Fibroblast of pulmonary artery (primary cell): ENCODE measurements around the gene MYH9.
"Not testable (repeated sequence)": the region's sequence is repeated elsewhere in the genome, so short reads cannot be mapped to it uniquely, and the experiment has no call there.

Source experiments
- DNase-seq: peaks from one replicate; pipeline ENCODE4 v3.0.0-alpha.2; 2010; ENCODE audit warnings: low read depth
- H3K4me3 ChIP-seq: replicated peaks from 2 replicates; pipeline ENCODE4 v1.5.1; 2011; ENCODE audit warnings: low read depth, mild to moderate bottlenecking, control low read depth, low read length, moderate library complexity
- TF ChIP-seq, protein P1 (sequence below): IDR thresholded peaks from 2 replicates; pipeline ENCODE4 v1.5.1; 2011; ENCODE audit warnings: mild to moderate bottlenecking, control low read depth, low read length, inconsistent platforms; ENCODE audit errors: missing control alignments

Gene MYH9

DNA sequence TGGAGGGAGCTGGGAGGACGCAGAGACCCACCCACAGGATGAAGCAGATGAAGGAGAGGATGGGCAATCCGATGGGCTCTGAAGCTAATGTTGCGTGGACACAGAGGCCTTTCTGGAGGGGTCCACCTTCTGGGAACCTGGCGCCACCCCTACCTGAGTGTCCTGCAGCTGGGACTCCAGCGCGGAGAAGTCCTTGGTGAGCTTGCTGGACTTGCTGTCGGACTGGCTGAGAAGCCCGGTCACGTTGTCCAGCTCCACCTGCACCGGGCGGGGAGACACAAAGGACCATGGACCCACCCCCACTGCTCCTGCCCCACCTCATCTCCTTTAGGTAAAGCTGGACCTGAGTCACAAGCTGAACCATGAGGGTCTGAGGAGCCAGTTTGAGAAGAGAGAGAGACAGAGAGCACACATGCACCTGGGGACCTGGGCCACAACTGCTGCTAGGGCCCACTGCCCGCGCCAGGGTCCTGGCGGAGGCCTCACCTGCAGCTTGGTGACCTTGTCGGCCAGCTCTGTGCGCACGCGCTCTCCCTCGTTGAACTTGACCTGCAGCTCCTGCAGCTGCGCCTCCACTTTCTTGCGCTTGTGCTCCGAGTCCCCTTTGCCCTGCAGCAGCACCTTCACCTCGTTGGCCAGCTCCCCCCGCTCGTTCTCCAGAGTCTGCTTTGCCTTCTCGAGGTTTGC is 94.0 kb downstream of the MYH9 start:
- TF ChIP-seq, protein P1, sequence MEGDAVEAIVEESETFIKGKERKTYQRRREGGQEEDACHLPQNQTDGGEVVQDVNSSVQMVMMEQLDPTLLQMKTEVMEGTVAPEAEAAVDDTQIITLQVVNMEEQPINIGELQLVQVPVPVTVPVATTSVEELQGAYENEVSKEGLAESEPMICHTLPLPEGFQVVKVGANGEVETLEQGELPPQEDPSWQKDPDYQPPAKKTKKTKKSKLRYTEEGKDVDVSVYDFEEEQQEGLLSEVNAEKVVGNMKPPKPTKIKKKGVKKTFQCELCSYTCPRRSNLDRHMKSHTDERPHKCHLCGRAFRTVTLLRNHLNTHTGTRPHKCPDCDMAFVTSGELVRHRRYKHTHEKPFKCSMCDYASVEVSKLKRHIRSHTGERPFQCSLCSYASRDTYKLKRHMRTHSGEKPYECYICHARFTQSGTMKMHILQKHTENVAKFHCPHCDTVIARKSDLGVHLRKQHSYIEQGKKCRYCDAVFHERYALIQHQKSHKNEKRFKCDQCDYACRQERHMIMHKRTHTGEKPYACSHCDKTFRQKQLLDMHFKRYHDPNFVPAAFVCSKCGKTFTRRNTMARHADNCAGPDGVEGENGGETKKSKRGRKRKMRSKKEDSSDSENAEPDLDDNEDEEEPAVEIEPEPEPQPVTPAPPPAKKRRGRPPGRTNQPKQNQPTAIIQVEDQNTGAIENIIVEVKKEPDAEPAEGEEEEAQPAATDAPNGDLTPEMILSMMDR = no peak
- no peak overlapping the region for H3K4me3 ChIP-seq
- no peak for DNase-seq

DNA sequence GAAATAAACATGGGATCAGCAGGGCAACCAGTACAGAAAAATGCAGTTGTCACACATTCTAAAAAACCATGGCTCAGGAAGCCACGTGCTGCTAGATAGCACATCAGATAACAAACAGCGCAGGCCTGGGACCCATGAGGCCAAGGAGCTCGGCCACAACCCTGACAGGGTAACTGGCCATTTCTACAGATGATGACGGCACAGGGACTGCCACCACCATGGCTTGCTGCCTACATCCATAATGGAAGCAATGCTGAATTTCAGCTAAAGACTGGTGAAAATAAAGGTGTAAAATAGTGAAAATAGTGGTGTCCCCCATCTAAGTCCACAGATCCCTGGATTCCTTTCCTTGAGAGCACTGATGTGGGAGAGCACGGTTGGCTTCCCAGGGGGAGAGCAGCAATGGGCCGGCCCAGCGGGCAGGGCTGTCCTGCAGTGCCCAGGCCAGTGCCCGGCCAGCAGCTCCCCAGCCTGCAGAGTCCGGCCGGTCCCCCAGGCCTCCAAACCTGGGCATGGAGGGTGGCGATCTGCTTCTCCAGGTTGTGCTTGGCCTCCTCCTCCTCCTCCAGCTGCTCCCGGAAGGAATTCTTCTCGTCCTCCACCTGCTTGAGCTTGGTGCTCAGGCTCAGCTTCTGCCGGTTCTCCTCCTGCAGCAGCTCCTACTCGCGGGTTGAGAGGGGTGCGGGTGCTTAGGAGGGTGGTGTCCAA is 94.8 kb downstream of the MYH9 start:
- no peak overlapping the region for H3K4me3 ChIP-seq
- TF ChIP-seq, protein P1 = no peak
- no peak for DNase-seq

DNA sequence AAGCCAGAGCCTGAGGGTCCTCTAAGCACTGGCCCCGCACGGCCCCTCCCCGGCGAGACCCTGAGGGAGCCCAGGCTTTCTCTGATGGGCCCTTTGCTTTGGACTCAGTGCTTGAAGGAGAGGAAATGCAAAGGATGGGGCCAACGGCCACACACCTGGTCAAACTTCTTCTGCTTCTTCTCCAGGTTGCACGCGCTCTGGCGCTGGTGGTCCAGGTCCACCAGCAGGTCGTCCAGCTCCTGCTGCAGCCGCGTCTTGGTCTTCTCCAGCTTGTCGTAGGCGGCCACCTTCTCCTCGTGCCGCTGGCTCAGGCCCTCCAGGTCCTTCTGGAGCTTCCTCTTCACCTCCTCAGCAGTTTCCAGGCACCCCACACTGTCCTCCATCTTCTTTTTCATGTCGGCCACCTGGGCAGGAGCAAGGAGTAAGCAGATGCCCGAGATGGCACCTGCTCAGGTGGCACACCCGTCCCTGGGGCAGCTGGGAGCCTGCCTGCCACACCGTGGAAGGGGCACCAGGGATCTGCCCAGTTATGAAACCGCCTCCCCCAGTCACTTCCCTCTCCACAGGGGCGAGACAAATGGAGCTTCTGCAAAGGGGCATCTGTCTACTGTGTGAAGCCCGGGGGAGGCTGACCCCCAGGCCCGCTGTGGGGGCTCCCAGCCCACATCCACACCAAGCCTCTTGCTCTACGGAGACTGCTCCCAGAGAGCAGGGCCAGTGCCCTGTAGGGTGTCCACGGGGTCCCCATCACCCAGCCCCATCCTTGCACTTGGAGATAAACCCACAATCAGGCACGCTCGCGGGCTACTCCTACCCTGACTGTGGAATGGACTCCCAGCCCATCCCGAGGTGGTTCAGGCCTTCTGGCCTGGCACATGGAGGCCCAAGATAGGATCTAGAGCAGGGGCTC is 95.7 kb downstream of the MYH9 start:
- no peak for DNase-seq
- TF ChIP-seq, protein P1 = no peak
- no peak overlapping the region for H3K4me3 ChIP-seq

GRCh38 chr22:36290391-36291075 is 97.2 kb downstream of the MYH9 start:
- H3K4me3 ChIP-seq, DNase-seq: not testable (repeated sequence)

- DNase-seq, H3K4me3 ChIP-seq: not testable (repeated sequence)
Measured at GRCh38 chr22:36289948-36290371, 97.8 kb downstream of the MYH9 start.

GRCh38 chr22:36289406-36289870 is 98.3 kb downstream of the MYH9 start:
- DNase-seq = no peak
- H3K4me3 ChIP-seq = no peak overlapping the region
- TF ChIP-seq, protein P1 = no peak

DNA sequence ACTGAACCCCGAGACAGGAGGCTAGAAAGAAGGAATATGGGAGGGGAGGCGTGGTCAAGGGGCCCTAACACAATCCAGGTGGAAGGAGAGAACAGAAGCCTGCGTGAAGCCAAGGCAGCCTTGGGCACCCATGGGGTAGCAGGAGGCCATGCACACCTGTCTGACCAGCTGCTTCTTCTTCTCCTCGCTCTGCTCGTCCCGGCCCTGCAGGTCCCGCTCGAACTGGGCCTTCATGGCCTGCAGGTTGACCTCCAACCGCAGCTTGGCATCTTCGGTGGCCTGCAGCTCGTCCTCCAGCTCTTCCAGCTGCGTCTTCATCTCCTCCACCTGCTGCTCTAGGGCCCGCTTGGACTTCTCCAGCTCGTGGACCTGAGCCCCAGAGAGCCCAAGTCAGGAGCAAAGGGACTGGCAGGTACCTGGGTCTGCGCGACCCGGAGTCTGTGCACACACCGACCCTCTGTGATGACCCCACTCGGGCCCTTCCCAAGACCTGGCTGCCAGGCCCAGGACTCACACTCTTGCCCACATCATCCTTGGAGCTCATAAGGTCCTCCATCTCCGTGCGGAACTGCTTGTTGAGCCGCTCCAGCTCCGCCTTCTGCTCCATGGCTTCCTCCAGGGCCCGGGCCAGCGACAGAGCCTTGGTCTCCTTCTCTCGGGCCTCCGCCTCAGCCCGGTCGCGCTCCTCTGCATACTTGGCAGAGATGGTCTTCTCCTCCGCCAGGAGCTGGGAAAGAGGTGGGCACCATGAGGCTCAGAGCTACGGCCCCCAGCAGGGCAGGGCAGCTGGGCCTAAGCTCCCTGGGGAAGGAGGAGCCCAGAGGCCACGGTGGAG is 99.0 kb downstream of the MYH9 start:
- TF ChIP-seq, protein P1 = no peak
- H3K4me3 ChIP-seq = no peak overlapping the region
- DNase-seq = no peak
